Activated CD4-positive, alpha-beta T cell treated with anti-CD3 and anti-CD28 coated beads, Interleukin-2, Interleukin-6, amounts not matched to agents 100 ng/mL and 50 ng/mL, durations not matched to agents 16 hours and 8 hours (primary cell): ENCODE data around the gene LRRFIP2.

ENCODE experiments used
- DNase-seq: peaks from one replicate; pipeline ENCODE4 v3.0.0-alpha.2; 2020

LRRFIP2 gene

DNA sequence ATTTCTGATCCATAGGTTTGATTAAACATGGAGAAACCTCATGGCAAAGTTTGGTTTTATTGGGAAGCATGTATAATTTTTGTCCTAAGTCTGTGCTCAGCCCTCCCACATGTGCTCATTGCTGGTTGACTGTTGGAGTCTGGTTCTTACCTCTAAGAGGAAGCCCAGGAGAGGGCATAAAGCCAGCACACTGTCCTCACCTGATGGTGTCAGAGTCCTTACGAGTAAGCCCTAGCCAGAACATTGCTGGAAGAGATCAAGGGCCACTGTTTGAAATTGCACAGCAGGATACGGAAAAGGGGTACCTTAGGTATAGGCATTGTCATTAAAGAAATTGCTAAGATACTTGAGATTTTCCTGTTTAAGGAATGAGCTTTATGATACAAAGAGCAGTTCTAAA lies 159.8 kb downstream of the LRRFIP2 start:
- no peak for DNase-seq
